Thoracic aorta (tissue), 2 donors: ENCODE data around the gene DMKN. TPM values are rescaled to one million over a fixed set of nuclear protein-coding genes. Genes with fewer than 3 reads are reported as not detected.

Source experiments
- ATAC-seq: fragments of 150-250 bp; one replicate; pipeline ENCODE4 v1.8.0; 2017; ENCODE audit warnings: low read depth; ENCODE audit not compliant: insufficient number of reproducible peaks, low FRiP score
- DNase-seq: peaks from one replicate; pipeline ENCODE4 v3.0.0-alpha.2; 2020; ENCODE audit warnings: low spot score
- H3K27ac ChIP-seq, 2 donors: fragments of 200-600 bp; sonication (generic); 1 replicate in 1 of 2; 2 replicates in 1 of 2; pipeline ENCODE4 v1.5.1; 2016; ENCODE audit warnings: mild to moderate bottlenecking in 2 of 2, moderate library complexity in 2 of 2
- H3K27me3 ChIP-seq: fragments of 200-600 bp; sonication (generic); replicated peaks from 2 replicates; pipeline ENCODE4 v1.6.0; 2016; ENCODE audit warnings: mild to moderate bottlenecking; ENCODE audit not compliant: insufficient read depth
- H3K36me3 ChIP-seq: fragments of 200-600 bp; sonication (generic); one replicate; pipeline ENCODE4 v1.5.1; 2016
- H3K4me1 ChIP-seq, 2 donors: fragments of 200-600 bp; sonication (generic); 1 replicate in 1 of 2; 2 replicates in 1 of 2; pipeline versions ENCODE4 v1.5.1 to v1.6.0; 2016; ENCODE audit warnings: low read depth in 2 of 2, mild to moderate bottlenecking in 1 of 2; ENCODE audit not compliant: control insufficient read depth in 1 of 2
- H3K4me3 ChIP-seq: fragments of 200-600 bp; sonication (generic); 2 replicates; pipeline ENCODE4 v1.5.1; 2016; ENCODE audit warnings: mild to moderate bottlenecking
- H3K9me3 ChIP-seq: fragments of 200-600 bp; sonication (generic); 2 replicates; pipeline ENCODE4 v1.5.1; 2016
- total RNA-seq, 2 donors: library from RNA; depleted of rRNA; stranded (reverse); fragments of >200 nt; gene quantifications; one replicate each; pipeline versions ENCODE4 v1.1.0 to v1.2.3, GENCODE V29; 2016
- TF ChIP-seq, protein P1 (sequence below): fragments of 200-600 bp; sonication (generic); IDR thresholded peaks from one replicate; pipeline ENCODE4 v1.5.1; 2019; ENCODE audit warnings: antibody characterized with exemption

Gene DMKN
- total RNA-seq, 2 donors from 2014 or later, result 26.1 to 53.7 TPM

DNA sequence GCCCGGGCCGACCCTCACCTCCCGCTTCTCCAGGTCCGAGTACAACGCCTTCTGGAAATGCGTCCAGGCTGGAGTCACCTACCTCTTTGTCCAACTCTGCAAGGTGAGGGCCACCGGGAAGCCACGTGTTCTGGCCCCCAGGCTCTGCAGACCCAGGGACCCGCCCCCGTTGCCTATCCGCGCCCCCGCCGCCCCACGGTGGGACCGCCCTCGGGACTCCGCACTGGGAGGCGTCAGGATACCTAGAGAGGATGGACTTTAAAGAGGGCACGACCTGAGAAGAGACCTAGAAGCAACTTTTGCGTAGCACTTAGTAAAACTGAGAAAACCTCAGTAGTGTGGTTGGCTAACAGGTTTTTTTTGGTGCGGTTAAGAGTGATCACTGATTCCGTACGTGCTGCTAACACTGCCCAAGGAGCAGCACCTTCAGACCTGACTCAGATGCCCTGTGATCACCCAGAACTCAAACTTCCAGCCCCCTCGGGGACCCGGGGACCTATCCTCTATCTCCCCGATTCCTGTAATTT lies 32.5 kb upstream of the DMKN start:
- Histone ChIP-seq H3K4me3 (peak overlapping the region; percentile 97), H3K27ac (peak overlapping the region; percentile 20 to 68), H3K27me3 (no peaks in the 10 kb centered on the region), H3K36me3 (no peaks in the 10 kb centered on the region), H3K9me3 (no peaks in the 10 kb centered on the region), H3K4me1 (peaks cover 8 to 21% of the 10 kb centered on the region in 2 donors)
- ATAC-seq (no peak), DNase-seq (no peak)
- TF ChIP-seq, protein P1, sequence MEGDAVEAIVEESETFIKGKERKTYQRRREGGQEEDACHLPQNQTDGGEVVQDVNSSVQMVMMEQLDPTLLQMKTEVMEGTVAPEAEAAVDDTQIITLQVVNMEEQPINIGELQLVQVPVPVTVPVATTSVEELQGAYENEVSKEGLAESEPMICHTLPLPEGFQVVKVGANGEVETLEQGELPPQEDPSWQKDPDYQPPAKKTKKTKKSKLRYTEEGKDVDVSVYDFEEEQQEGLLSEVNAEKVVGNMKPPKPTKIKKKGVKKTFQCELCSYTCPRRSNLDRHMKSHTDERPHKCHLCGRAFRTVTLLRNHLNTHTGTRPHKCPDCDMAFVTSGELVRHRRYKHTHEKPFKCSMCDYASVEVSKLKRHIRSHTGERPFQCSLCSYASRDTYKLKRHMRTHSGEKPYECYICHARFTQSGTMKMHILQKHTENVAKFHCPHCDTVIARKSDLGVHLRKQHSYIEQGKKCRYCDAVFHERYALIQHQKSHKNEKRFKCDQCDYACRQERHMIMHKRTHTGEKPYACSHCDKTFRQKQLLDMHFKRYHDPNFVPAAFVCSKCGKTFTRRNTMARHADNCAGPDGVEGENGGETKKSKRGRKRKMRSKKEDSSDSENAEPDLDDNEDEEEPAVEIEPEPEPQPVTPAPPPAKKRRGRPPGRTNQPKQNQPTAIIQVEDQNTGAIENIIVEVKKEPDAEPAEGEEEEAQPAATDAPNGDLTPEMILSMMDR, result no peak

DNA sequence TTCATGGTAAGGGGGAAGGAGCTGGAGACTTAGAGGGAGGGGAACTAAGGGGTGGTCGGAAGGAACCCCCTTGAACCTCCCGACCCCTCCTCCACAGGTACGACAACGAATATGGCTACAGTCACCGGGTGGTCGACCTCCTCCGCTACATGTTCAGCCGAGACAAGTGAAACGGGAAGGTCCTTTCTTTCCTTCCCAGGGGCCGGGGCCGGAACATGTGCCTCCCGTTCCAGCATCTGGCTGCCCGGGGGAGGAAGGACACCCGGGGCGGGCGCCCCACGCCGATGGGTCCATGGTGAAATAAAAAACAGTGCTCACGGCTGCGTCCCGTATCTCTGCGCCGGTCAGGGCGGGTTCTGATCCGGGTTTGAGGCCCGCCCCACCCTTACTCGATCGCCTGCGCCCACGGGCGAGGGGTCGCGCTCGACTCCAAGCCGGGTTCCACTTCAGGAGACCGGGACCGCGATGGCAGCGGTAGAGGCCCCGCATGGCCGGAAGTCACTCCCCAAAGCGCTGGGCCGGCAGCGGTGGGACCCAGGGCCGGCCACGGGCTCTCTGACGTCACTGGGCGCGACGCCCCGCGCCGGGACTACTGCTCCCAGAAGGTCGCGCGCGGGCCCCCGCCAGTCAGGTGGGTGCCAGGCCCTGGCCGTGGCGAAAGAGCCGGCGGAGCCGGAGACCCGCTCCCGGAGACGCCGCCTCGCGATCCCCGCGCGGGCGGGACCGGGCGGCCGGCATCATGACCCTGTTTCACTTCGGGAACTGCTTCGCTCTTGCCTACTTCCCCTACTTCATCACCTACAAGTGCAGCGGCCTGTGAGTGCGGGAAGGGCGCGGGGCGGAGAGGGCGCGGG lies 31.8 kb upstream of the DMKN start, which contains the start of gene TMEM147:
TMEM147 (plus strand) TSS at position 626 of the 854 bp plus-strand sequence; CDS start at position 740, 114 bp downstream.
- Histone ChIP-seq H3K27ac (peak within 1 kb of the TSS; percentile 68 to 70), H3K27me3 (no peaks in the 10 kb centered on the region), H3K36me3 (no peaks in the 10 kb centered on the region), H3K4me3 (peak within 1 kb of the TSS; percentile 97), H3K9me3 (no peaks in the 10 kb centered on the region), H3K4me1 (peaks cover 8 to 21% of the 10 kb centered on the region in 2 donors)
- ATAC-seq (peak; percentile 57), DNase-seq (peak; percentile 79)
- TF ChIP-seq, protein P1, result no peak

DNA sequence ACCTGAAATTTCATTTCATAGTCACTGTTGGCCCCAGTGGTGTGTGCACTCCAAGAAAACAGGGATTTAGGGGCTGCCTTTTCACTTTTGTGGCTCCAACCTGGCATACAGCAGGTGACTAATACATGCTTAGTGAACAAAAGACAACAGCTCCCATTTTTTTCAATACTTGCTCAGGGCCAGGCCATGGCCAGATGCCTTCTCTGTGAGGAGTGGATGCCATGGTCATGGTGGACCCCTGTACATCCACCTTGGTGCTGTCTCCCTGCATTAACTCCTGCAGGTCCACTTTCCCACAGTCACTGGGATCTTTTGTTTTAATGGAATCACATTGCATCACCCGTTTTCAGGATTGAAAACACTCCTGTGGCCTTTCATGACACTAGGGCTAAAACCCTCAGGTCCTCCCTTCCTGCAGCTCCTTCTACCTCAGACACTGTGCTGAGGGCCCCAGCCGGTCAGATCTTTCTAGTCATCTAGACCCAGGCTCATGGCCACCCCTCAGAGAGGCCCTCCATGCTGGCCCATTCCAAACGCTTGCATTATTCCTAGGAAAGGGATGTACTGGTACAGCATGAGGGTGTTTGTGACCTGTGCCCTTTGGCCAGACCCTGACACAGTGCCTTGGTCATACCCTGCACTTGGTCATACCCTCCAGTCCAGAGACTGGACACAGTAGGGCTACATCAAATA lies 30.8 kb upstream of the DMKN start:
- DNase-seq, result no peak
- TF ChIP-seq, protein P1, result no peak
- ATAC-seq, result no peak
- H3K9me3 ChIP-seq, result no peaks in the 10 kb centered on the region
- peak overlapping the region; percentile 97 for H3K4me3 ChIP-seq
- H3K27ac ChIP-seq, result no peak overlapping the region
- H3K4me1 ChIP-seq, result peaks cover 8 to 21% of the 10 kb centered on the region in 2 donors
- no peaks in the 10 kb centered on the region for H3K27me3 ChIP-seq
- H3K36me3 ChIP-seq, result no peaks in the 10 kb centered on the region

DNA sequence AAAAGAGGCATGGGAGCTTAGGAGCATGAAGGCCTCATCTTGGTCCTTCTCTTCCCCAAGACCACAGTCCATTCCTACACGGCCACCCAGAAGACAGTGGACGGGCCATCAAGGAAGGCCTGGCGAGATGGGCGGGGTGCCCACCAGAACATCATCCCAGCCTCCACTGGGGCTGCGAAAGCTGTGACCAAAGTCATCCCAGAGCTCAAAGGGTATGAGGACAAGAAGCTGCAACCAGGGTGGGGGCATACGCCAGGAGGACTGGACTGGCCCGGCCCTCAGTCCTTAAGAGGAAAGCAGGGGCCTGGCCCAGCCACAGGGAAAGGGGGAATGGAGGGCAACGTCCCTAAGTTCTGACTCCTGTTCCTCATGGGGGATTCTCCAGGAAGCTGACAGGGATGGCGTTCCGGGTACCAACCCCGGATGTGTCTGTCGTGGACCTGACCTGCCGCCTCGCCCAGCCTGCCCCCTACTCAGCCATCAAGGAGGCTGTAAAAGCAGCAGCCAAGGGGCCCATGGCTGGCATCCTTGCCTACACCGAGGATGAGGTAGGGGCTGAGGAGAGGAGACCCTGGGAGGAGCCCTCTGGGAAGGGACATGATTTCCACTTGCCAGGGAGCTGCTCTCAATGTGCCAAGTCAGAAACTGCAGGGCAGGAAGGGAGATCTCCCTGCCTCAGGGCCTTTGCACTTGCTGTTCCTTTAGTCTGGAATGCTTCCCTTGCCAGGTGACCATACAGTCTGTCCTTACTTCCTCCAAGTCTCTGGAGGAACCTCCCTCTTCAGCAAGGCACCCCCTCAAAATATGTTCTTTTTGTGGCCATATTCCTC lies 30.0 kb upstream of the DMKN start:
- TF ChIP-seq, protein P1, result no peak
- DNase-seq (no peak), ATAC-seq (no peak)
- H3K36me3 ChIP-seq, result no peaks in the 10 kb centered on the region
- H3K27me3 ChIP-seq, result no peaks in the 10 kb centered on the region
- H3K4me1 ChIP-seq, result peaks cover 8 to 21% of the 10 kb centered on the region in 2 donors
- no peak overlapping the region for H3K4me3 ChIP-seq
- no peak overlapping the region for H3K27ac ChIP-seq
- no peaks in the 10 kb centered on the region for H3K9me3 ChIP-seq
